GM18517 (cell line): Measurements from ENCODE around the gene SEPTIN5.

Experiments
- ATAC-seq: cut with Tn5 transposase; IDR thresholded peaks from one replicate; pipeline ENCODE4 v1.9.1; 2021; ENCODE audit warnings: mild to moderate bottlenecking, moderate library complexity; ENCODE audit not compliant: unreplicated experiment

Gene SEPTIN5

GRCh38 chr22:19769393-19769715, 55.1 kb downstream of the SEPTIN5 start:
- no peak for ATAC-seq

GRCh38 chr22:19770349-19771220, 56.3 kb downstream of the SEPTIN5 start:
- no peak for ATAC-seq

GRCh38 chr22:19772422-19772672, 58.0 kb downstream of the SEPTIN5 start:
- ATAC-seq = no peak
